SKM-1 treated with dmso at 0.1 percent for 144 hours (cell line): ENCODE measurements around the gene ASTN1.

ENCODE experiments used
- DNase-seq: peaks from one replicate; lab custom pipeline; 2025; ENCODE audit not compliant: unreplicated experiment; lab: John Stamatoyannopoulos, UW

The ASTN1 gene

DNA sequence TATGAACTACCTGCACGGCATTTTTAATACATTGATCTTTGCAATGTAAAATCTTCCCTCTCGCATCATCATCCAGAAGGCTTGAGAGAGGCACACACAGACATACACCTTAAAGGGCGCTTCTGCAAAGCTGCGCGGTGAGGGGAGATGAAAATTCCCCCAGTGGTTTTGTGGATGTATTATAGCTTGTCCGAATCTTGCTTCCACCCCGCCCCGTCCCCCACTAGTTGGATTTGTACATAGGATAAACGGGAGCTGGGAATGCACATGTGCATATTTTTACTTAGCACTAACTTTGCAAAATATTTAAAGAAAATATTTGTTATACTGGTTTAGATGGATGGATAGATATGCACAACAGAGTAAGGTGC is 542 bp upstream of the ASTN1 start:
- no peak for DNase-seq

DNA sequence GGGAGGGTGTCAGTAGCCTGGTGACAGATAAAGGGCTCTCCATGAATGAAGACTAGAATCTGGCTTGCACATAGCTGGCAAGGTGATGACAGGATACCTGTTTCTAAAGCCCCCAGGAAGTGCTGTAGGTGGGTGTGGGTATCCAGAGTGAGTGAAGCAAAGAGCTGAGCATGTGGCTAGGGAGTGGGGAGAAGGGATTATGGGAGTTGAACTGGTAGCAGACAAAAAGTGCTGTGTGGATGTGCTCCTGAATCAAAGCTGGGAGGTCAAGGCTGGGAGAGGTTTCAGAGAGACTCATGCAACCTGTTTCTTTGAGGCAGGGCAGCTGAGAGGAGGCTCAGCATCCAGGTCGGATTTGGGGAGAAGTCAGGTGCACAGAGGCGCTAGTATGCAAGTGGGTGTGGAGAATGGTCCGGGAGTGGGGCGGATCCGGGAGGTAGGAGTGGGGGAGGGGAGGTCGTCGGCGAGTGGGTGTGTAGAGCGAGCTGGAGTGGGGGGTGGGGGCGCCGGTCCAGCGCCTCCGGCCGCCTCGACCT is 600 bp downstream of the ASTN1 start:
- DNase-seq = no peak

DNA sequence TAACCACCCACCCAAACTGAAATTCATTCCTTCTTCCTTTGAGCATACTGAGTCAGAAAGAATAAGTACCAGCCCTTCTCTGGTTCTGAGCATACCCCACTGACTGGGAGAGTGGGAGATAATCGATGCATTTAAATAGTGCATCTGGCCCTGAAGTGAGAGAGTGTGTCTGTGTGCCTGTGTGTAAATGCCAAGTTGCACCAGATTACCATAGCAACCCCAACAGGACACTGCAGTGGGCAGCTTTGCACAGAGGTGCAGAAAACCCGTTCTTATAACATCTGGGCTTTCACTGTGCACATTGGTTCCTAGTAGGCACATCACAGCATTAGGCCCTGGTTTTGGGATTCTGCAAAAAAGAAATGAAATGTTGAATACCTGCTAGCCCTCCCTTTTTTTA is 2.3 kb downstream of the ASTN1 start:
- DNase-seq = no peak

DNA sequence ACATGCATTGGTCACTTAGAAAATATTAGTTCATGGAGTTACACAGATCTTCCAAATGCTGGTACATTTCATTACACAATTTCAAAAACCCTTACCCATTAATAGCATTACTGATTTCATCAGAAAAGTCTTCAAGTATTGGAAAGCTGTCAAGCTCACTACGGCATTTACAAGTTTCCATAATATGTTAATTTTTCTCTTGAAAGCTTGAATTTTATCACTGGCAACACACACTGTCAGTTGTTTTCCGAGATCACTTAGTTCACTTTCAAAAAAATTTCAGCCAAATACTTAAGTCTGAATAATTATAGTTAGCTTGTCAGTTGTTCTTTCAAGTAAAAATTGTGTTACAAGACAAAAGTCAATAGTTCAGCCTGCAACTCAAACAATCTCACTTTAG is 18.0 kb downstream of the ASTN1 start:
- no peak for DNase-seq

DNA sequence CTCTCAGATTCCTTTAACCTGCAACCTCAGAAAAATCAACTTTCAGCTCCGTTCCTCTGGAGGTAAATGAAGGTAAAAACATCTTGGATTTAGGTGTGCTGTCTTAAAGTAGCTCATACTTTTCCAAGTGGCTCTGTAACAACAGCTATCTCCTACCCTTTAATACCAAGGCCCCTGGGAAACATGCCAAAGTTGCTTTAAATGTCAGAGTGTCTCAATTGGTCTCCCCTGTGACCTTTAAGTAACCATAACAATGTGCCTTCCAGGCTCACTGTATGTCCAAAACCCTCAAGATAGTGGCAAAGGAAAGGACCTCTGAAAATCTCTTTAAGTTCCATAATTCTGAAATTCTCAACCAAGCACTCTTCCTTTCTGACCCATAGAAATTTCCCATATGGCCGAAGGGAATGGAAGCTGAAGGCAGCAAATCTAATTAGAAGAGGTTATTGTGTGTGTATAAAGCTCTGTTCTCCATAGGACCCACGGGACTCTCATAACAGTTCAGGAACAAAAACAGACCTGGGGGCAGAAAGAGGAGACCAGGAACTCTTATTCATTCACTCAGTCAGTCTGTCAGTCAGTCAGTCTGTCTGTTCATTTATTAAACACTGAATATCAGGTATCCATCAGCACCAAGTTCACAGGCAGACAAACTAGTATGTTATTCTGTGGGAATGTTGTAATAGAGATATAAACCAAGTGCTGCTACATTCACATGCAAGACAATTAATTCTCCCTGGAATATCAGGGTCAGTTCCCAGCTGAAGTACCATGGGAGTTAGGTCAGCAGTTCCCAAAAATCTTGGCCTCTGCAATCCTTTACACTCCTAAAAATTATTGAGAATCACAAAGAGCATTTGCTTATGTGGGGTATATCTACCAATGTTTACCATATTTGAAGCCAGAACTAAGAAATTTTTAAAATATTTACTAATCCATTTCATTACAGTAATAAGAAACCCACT is 19.1 kb downstream of the ASTN1 start:
- DNase-seq = no peak

DNA sequence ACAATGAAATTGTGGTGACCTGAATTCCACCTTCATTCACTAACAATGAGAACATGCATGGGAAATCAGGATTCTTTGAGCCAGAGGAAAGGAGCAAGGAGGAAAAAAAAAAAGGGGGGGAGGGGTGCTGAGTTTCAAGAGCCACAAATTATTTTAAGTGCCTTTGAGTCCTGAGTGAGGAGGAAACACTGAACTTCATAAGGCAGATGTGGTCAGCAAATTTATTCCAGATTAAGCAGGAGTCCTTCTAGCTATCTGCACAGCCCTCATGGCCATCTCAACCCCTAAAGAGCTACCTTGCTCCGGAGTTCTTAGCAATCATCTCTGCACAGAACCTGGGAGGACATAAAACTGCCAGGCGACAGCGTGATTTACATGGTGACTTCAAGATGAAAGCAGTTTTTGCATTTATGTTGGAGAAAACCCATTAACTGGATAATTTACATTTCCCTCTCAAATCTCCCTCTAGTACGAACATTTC is 21.7 kb downstream of the ASTN1 start:
- no peak for DNase-seq

DNA sequence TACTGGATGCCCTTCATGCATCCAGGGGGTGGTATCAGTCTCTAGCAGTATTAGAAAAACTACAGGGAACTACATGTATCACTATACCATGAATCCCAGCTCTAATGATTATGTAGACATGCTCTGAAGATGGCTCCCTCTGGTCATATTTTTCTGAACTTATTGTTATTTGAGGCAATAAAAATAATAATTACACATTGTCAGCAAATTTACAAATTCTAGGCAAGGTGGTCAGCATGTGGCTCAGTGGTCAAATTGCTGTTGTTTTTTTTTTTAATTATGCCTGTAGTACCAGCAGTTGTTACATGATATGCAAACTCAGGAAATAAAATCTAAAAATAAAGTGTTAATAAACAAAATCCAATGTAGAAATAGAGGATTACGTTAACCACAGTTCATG is 22.5 kb downstream of the ASTN1 start:
- DNase-seq = no peak

DNA sequence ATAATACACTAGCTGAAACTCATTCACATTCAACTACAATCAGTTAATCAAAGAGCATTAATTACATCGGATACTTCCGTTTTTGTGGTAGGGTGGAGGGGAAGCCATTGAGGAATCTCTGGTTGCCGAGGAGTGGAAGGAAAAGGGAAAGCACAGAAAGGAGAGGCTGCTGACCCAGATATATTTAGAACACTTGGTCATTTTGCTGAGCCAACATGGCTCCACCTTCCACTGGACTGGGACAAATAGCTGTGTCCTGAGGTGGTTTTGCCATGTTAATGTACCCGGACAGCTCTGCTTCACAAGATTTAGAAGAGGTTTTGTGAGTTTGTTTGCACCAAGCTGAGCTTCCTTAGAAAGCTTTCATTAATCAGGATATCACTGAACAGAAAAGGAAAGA is 26.2 kb downstream of the ASTN1 start:
- DNase-seq = no peak

DNA sequence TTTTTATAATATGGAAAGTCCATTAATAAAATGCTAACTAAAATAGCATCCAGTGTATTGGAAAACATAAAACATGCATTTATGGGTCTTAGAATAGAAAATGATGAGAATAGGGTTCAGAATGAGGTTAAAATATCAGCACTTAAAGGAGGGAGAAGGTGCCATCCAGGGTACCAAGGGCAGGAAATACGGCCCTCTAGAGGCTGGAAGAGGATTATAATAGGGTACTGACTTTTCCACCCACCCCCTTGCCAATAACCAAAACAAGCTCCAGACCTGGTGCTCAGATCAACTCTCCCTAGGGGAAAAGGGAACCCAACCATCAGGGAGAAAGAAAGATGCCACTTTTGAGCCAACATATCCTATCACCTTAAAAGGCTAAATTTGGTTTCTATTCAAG is 26.7 kb downstream of the ASTN1 start:
- no peak for DNase-seq

DNA sequence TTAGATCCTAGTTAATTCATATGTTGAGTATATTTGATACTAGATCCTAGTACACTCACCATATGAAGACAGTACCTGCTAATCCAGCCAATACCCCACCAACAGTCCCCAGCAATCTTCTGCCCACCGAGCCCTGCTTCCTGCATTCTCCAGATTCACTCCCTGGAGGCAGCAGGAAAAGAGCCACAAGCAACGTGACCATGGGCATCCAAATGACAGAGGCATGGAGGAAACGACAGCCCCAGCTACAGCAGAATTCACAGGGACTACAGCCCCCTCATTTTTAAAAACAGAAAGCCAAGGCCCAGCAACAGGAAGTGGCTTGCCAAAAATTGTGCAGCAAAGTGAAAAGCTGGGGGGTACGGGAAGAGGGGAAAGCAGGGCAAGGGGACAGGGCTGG is 29.3 kb downstream of the ASTN1 start:
- DNase-seq = no peak

DNA sequence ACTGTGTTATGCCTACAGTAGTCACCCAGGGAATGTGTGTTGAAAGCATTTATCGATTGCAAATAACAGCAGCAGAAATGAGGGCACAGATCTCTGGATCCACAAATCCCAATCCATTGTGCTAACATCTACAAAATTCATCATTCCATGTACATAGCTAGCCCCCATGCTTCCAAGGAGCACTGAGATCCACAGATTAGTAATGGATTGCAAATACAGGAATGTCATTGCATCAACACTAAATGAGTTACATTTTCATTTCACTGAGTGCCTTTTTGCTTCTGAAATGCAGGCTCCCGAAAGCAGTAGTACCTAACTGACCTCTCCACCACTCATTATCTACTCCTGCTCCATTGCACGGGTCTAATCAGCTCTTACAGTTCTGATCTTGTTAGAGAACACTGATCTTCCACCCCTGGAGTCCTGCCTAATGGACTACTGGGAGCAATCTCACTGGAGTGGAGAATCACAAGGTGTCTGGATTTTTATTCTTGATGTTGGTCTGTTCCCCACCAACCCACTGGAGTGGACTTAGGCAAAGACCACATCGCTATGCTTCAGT is 30.5 kb downstream of the ASTN1 start:
- DNase-seq = no peak

DNA sequence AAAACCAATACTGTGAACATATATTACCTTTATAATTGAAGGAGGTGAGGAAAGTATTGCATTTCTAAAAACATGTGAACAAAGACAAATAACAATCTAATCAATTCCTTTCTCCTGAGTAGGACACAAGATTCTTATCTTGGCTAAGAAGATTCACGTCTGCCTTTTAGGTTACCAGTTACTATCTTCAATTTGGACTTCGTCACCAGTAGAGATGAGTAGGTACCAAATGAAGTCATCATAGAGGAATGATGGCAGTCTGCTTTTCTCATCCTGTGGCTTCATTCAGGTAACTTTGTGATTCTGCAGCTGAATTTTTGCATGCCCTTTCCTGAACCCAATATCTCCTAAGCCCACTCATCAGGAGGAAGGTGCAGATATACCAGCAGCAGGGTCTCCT is 32.4 kb downstream of the ASTN1 start:
- DNase-seq = no peak

DNA sequence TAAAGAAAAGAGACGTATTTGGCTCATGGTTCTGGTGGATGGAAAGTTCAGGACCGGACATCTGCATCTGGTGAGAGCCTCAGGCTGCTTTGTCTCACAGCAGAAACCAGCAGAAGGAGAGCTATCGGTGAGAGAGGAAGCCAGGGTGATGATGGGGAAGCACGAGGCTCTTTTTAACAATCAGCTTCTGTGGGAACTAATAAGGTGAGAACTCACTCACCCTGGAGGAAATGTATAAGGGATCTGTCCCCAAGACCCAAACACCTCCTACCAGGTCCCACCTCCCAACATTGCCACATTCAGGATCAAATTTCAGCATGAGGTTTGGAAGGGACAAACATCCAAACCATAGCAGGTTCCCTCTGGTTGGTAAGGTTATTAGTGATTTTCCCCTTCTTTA is 32.8 kb downstream of the ASTN1 start:
- DNase-seq = no peak

DNA sequence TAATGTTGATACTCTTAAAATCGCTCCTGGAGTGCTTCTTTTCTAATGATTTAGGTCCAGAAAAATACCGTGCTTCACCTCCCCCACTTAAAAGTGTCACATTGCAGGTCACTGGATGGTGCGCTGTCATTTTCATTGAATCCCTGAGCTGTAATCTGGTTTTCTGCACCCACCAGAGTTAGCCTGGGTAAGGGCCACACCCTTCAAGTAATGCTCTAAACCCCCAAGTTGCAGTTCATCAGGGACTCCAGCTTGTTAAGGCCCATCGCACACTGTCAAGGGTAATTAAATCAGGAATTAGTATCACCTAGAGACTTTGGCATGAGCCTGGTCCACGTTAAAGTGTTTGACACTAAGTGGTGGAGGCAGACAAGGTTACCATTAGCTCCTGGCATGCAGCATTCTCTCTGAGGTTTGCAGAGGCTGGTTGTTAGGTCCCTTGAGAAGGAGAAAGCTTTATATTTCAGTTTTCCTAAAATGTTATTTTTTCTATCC is 34.0 kb downstream of the ASTN1 start:
- DNase-seq = no peak

DNA sequence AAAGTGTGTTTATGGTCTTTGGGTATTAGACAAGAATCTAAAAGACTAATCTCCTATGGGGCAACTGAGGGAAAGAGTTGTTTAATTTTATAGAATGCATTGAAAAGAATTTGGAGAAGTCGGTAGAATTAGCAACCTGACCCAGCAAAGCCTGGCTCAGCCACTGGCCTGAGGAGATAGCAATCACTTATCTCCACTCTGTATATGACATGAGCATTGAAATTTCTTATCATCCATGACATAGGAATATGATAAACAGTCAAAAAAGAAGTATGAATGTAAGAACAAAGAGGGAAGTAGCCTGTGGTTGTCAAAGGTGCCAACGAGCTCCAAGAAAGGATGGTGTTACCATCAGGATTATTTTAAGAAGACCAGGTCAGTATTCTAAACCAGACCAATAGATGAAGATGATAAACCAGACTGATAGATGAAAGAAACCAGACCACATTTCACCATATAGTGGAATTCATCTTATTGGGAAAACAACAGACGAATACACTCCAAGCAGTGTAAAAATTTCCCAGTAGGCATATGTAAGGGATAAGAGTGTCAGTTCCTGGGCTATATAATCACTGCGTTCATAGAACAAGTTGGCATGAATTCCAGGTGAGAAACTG is 35.7 kb downstream of the ASTN1 start:
- no peak for DNase-seq

DNA sequence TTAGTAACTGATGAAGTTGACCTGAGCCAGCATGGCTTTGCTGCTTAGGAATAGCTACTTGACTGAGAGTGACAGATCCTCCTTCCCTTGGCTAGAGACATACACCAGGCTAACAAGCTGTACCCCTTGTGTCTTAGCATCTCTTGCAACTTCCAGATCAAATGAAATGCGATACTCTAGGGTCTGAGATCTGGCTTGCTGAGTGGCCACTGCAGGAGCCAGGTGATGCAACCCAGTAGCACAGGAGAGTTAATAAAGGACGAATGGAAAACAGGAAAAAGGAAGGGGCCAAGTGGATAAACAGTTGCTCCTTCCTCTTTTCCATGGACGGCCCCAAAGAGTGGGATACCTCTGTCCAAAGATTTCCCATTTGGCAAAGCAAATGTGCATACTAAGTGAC is 38.2 kb downstream of the ASTN1 start:
- DNase-seq = no peak

DNA sequence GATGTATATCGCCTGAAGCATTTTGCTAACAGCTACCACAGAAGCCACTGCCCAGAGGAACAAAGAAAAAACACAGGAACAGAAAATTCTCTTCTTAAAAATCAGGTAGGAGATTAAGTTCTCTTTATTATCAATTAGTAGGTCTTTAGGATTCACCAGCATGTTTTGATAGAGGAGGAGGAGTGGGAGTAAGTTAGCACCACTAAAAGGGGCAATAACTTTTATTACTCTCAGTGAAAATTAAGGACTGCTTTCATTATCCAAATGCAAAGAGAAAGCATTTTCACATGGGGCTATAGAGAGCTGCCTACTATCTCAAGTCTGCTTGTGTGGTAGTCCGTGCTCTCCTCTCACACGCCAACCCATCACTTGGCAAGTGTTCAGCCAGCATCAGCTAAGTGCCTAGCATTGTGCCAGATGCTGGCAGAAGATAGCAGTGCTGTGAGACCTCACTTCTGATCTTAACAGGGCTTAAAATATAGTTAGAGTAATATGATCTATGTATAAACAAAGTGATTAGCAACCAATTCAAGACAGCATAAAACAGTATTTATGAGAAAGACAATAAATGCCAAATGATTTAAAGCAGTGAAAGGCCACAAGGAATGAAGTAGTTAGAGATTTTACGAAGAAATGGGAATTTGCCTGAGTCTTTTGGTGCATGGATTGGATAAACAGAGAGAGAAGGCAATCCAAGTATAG is 39.8 kb downstream of the ASTN1 start:
- no peak for DNase-seq

DNA sequence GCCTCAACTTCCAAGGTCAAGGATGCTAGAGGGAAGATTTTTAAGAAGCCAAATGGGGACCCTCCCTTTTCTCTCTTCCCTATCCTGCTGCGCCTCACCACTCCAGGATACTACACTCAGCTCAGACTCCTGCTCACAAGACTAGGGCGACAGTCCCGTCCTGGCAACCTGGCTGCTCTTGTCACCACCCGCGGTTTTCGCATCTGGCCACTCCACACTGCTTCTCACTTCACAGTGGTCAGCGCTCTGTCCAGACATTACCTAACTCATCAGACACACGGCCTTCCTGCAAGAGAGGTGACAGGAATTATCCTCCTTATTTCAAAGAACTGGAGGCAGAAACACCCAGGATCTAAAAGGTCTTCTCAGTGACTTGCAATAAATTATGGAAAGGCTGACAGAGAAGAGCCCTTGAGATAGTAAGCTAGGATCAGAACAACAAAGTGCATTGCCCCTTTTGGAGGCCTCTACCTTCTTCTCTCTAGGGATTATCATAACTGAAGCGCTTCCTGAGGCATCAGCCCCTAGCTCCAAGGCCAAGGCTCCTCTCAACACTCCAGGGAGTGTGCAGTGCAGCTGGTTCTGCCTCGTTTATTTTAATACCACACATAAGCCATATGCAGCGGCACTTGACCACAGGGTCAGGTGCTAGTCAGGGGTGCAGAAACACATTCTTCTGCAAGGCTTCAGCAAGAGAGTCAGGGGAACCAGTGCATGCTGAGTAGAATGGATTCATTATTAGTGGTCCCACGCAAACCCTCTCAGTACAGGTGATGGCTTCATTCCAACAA is 41.9 kb downstream of the ASTN1 start:
- DNase-seq = no peak

DNA sequence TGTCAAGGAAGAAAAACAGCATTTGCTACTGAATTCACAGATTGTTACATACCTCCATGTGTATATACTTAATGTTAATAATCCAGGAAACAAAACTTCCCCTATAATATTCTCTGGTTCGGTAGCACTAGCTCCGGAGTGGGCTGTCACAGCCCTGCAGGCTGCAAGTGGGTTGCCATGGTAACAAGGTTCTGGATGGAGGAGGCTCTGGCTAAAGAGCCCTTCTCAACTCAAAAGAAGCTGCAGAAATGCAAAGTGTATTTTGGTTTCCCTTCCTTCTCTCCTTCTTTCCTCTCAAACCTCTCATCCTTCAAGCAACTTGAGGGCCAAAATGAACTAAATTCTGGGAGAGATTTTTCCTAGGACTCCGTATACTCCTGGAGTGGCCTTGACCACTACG is 45.2 kb downstream of the ASTN1 start:
- DNase-seq = no peak

DNA sequence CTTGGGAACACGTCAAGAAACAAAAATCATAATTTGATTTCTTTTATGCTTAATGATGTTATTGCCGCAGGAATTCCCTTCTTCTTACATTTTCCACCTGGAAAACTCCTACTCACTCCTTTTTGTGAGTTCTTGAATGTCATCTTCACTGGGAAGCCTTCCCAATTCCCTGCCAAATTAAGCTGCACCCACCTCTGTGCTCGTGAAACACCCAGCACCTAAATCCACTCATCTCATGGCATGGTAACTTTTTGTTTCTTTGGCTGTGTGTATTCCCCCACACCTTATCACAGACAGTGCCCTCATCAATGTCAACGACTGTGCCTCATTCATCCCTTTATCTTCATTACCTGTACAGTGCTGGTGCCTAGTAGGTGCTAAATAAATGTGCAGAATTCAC is 45.6 kb downstream of the ASTN1 start:
- no peak for DNase-seq
